ENCODE results near the gene TM4SF20.
"Not testable (repeated sequence)": the region's sequence is repeated elsewhere in the genome, so short reads cannot be mapped to it uniquely, and the experiment has no call there.

DNA sequence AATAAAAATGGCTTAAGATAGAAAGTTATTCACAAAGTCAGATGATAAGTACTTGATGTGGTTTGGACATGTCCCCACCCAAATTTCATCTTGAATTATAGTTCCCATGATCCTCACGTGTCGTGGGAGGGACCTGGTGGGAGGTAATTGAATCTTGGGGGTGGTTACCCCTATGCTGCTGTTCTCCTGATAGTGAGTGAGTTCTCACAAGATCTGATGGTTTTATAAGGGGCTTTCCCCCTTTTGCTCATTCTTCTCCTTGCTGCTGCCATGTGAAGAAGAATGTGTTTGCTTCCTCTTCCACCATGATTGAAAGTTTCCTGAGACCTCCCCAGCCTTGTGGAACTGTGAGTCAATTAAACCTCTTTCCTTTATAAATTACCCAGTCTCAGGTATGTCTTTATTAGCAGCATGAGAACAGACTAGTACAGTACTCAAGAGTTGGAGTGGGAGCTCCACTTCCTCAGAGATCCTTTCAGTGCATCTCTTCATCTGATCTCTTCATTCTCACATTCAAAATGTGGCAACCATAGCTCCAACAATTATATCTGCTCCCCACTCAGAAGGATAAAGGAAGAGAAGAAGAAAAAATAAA lies 3.2 kb upstream of the TM4SF20 start:
- TF ChIP-seq SPI1 (IDR thresholded peaks at IDR 0.05; ENCODE audit: low read depth, low read length); POLR2AphosphoS5 (IDR thresholded peaks at IDR 0.05; ENCODE audit: low read depth, low read length); POLR2A (IDR thresholded peaks at IDR 0.05; ENCODE audit: low read depth, low read length); TAF1 (IDR thresholded peaks at IDR 0.05; ENCODE audit: low read depth, low read length); POU2F2 (IDR thresholded peaks at IDR 0.05; ENCODE audit: low read depth, low read length); PAX5 (IDR thresholded peaks at IDR 0.05; ENCODE audit: insufficient read depth, low read length, severe bottlenecking): not testable (repeated sequence)
